ENCODE results near the gene FLT4. TPM values are rescaled to one million over a fixed set of nuclear protein-coding genes. Genes with fewer than 3 reads are reported as not detected.

Gene FLT4
- total RNA-seq, 1 experiment from 2014 or later: 0.44 TPM

DNA sequence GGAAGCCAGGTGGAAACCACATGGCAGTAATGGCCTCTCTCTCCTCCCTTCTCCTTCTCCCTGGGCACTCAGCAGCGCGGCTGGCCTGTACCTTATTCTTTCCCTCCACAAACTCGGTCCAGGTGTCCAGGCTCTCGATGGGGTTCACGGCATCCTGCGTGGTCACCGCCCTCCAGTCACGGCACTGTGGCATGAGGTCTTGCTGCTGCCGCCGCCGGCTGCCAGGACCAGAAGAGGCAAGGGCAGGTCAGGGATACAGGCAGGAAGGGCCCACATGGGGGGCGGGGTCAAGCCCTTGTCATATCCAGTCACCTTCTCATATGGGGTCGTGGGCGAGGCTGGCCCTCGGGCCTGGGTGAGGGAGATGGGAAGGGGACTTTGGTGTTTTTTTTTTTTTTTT is 25.6 kb downstream of the FLT4 start:
- BruUV-seq (replicated peaks): no TSS peak
- in situ Hi-C loops (cut with HindIII; ENCODE audit: low pct_unique_long_range_greater_than_20kb, low sequenced_read_pairs): no loop called here
- H3K36me3 ChIP-seq (ENCODE audit: control insufficient read depth, insufficient read depth, low read length): no peaks in the 10 kb centered on the region
- ChIA-PET POLR2A (no interaction called here), CTCF (no interaction called here)
- H3K9me3 ChIP-seq (ENCODE audit: control insufficient read depth, insufficient read depth, low read depth, low read length): no peaks in the 10 kb centered on the region
- no peak overlapping the region for H3K4me3 ChIP-seq (ENCODE audit: low read depth in 2 of 2, low read length in 2 of 2)
- TF ChIP-seq POLR2AphosphoS5 (IDR thresholded peaks at IDR 0.05; ENCODE audit: low read depth, low read length) (no peak), SIN3A (IDR thresholded peaks at IDR 0.05; ENCODE audit: borderline replicate concordance, insufficient read depth, low read depth, low read length) (no peak), TCF7L2 (IDR thresholded peaks at IDR 0.05; ENCODE audit: low read depth, low read length) (no peak)
- H3K4me1 ChIP-seq (ENCODE audit: control insufficient read depth, insufficient read depth, low read length): no peaks in the 10 kb centered on the region
- H3K27ac ChIP-seq (ENCODE audit: low read length): no peak overlapping the region
- no peak for DNase-seq (ENCODE audit: low read depth, low spot score)
- intact Hi-C loops (cut with micrococcal nuclease; ENCODE audit: unreplicated experiment): no loop called here
- no peaks in the 10 kb centered on the region; the same call in 1 of the 2 replicates for H3K27me3 ChIP-seq (ENCODE audit: control insufficient read depth, insufficient read depth, low read length)
- ATAC-seq: no peak

DNA sequence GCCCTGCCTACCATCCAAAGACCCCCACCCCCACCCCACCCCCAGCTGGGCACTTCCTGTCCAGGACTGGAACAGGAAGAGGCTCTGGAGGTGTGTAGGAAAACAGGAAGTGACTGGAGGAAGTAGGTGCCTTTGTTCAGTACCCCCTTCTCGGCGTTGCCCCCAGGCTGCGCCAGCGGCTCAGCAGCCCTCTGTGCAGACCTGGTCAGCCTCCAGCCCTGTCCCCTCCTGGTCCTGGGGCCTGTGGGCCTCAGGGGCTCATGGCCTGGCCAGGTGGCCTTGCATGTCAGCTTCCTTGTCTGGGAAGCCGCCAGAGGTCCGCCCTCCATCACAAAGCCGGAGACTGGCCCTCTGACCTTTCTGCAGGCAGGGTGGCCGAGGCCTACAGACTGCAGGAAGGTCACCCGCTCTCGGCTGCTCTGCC is 26.0 kb downstream of the FLT4 start:
- H3K4me3 ChIP-seq (ENCODE audit: low read depth in 2 of 2, low read length in 2 of 2): no peak overlapping the region
- H3K36me3 ChIP-seq (ENCODE audit: control insufficient read depth, insufficient read depth, low read length): no peaks in the 10 kb centered on the region
- H3K27ac ChIP-seq (ENCODE audit: low read length): no peak overlapping the region
- no peaks in the 10 kb centered on the region for H3K4me1 ChIP-seq (ENCODE audit: control insufficient read depth, insufficient read depth, low read length)
- intact Hi-C loops (cut with micrococcal nuclease; ENCODE audit: unreplicated experiment): no loop called here
- CTCF ChIA-PET: no interaction called here
- POLR2A ChIA-PET: no interaction called here
- no peaks in the 10 kb centered on the region; the same call in 1 of the 2 replicates for H3K27me3 ChIP-seq (ENCODE audit: control insufficient read depth, insufficient read depth, low read length)
- no peak for TF ChIP-seq TCF7L2 (IDR thresholded peaks at IDR 0.05; ENCODE audit: low read depth, low read length)
- TF ChIP-seq, protein P1, sequence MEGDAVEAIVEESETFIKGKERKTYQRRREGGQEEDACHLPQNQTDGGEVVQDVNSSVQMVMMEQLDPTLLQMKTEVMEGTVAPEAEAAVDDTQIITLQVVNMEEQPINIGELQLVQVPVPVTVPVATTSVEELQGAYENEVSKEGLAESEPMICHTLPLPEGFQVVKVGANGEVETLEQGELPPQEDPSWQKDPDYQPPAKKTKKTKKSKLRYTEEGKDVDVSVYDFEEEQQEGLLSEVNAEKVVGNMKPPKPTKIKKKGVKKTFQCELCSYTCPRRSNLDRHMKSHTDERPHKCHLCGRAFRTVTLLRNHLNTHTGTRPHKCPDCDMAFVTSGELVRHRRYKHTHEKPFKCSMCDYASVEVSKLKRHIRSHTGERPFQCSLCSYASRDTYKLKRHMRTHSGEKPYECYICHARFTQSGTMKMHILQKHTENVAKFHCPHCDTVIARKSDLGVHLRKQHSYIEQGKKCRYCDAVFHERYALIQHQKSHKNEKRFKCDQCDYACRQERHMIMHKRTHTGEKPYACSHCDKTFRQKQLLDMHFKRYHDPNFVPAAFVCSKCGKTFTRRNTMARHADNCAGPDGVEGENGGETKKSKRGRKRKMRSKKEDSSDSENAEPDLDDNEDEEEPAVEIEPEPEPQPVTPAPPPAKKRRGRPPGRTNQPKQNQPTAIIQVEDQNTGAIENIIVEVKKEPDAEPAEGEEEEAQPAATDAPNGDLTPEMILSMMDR (IDR thresholded peaks at IDR 0.05): no peak
- TF ChIP-seq, protein P2, sequence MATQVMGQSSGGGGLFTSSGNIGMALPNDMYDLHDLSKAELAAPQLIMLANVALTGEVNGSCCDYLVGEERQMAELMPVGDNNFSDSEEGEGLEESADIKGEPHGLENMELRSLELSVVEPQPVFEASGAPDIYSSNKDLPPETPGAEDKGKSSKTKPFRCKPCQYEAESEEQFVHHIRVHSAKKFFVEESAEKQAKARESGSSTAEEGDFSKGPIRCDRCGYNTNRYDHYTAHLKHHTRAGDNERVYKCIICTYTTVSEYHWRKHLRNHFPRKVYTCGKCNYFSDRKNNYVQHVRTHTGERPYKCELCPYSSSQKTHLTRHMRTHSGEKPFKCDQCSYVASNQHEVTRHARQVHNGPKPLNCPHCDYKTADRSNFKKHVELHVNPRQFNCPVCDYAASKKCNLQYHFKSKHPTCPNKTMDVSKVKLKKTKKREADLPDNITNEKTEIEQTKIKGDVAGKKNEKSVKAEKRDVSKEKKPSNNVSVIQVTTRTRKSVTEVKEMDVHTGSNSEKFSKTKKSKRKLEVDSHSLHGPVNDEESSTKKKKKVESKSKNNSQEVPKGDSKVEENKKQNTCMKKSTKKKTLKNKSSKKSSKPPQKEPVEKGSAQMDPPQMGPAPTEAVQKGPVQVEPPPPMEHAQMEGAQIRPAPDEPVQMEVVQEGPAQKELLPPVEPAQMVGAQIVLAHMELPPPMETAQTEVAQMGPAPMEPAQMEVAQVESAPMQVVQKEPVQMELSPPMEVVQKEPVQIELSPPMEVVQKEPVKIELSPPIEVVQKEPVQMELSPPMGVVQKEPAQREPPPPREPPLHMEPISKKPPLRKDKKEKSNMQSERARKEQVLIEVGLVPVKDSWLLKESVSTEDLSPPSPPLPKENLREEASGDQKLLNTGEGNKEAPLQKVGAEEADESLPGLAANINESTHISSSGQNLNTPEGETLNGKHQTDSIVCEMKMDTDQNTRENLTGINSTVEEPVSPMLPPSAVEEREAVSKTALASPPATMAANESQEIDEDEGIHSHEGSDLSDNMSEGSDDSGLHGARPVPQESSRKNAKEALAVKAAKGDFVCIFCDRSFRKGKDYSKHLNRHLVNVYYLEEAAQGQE (IDR thresholded peaks at IDR 0.05; ENCODE audit: insufficient read depth in 1 of 2, low read depth in 2 of 2, low read length in 1 of 2): no peak
- TF ChIP-seq POLR2AphosphoS5 (IDR thresholded peaks at IDR 0.05; ENCODE audit: low read depth, low read length): no peak
- TF ChIP-seq SIN3A (IDR thresholded peaks at IDR 0.05; ENCODE audit: borderline replicate concordance, insufficient read depth, low read depth, low read length): no peak
- no peak for DNase-seq (ENCODE audit: low read depth, low spot score)
- in situ Hi-C loops (cut with HindIII; ENCODE audit: low pct_unique_long_range_greater_than_20kb, low sequenced_read_pairs): no loop called here
- BruUV-seq (replicated peaks): no TSS peak
- no peaks in the 10 kb centered on the region for H3K9me3 ChIP-seq (ENCODE audit: control insufficient read depth, insufficient read depth, low read depth, low read length)
- no peak for ATAC-seq

DNA sequence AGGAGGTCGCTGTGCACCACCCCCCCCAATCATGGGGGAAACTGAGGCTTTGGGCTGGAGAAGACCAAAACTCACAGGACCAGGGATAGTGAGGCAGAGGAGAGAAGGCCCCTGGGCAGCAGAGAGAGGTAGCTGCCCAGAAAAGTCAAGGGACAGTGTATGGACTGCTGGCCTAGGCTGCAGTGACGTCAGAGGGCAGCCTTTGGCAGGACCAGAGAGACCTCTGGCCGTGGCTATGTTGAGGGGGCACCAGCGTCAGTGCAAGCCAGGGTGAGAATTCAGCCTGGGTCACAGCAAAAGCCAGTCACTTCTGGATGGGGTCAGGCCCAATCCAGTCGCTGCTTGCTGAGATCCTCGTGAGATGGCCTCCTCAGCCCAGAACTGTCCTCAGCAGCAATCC is 26.5 kb downstream of the FLT4 start:
- no peaks in the 10 kb centered on the region for H3K9me3 ChIP-seq (ENCODE audit: control insufficient read depth, insufficient read depth, low read depth, low read length)
- intact Hi-C loops (cut with micrococcal nuclease; ENCODE audit: unreplicated experiment): no loop called here
- H3K36me3 ChIP-seq (ENCODE audit: control insufficient read depth, insufficient read depth, low read length): no peaks in the 10 kb centered on the region
- TF ChIP-seq, protein P1 (IDR thresholded peaks at IDR 0.05): no peak
- TF ChIP-seq TCF7L2 (IDR thresholded peaks at IDR 0.05; ENCODE audit: low read depth, low read length): no peak
- TF ChIP-seq POLR2AphosphoS5 (IDR thresholded peaks at IDR 0.05; ENCODE audit: low read depth, low read length): no peak
- no peak for TF ChIP-seq SIN3A (IDR thresholded peaks at IDR 0.05; ENCODE audit: borderline replicate concordance, insufficient read depth, low read depth, low read length)
- TF ChIP-seq, protein P2 (IDR thresholded peaks at IDR 0.05; ENCODE audit: insufficient read depth in 1 of 2, low read depth in 2 of 2, low read length in 1 of 2): no peak
- ATAC-seq (no peak), DNase-seq (ENCODE audit: low read depth, low spot score) (no peak)
- ChIA-PET CTCF (no interaction called here), POLR2A (no interaction called here)
- no peaks in the 10 kb centered on the region; the same call in 1 of the 2 replicates for H3K27me3 ChIP-seq (ENCODE audit: control insufficient read depth, insufficient read depth, low read length)
- no peak overlapping the region for H3K4me3 ChIP-seq (ENCODE audit: low read depth in 2 of 2, low read length in 2 of 2)
- in situ Hi-C loops (cut with HindIII; ENCODE audit: low pct_unique_long_range_greater_than_20kb, low sequenced_read_pairs): no loop called here
- no peaks in the 10 kb centered on the region for H3K4me1 ChIP-seq (ENCODE audit: control insufficient read depth, insufficient read depth, low read length)
- no TSS peak for BruUV-seq (replicated peaks)
- H3K27ac ChIP-seq (ENCODE audit: low read length): no peak overlapping the region
